Loucy (cell line): ENCODE measurements around the gene MTHFS.

Experiments used
- H2AFZ ChIP-seq: fragments of 200-600 bp; sonication (generic); 2 replicates; pipeline ENCODE4 v1.6.0; 2016; ENCODE audit warnings: antibody characterized with exemption, mild to moderate bottlenecking, low read length, moderate library complexity
- H3F3A ChIP-seq: fragments of 200-600 bp; 2 replicates; pipeline ENCODE4 v1.6.0; 2016; ENCODE audit warnings: antibody characterized with exemption, low read depth, mild to moderate bottlenecking
- H3K27me3 ChIP-seq: fragments of 200-600 bp; sonication (generic); 2 replicates; pipeline ENCODE4 v1.6.1; 2014; ENCODE audit warnings: low read length, mild to moderate bottlenecking; ENCODE audit not compliant: insufficient read depth, poor library complexity, severe bottlenecking
- H3K36me3 ChIP-seq: fragments of 200-600 bp; sonication (generic); 2 replicates; pipeline ENCODE4 v1.6.1; 2016; ENCODE audit warnings: low read length; ENCODE audit not compliant: insufficient read depth
- H3K4me1 ChIP-seq: fragments of 200-600 bp; sonication (generic); 2 replicates; pipeline ENCODE4 v1.5.1; 2014; ENCODE audit warnings: low read length, mild to moderate bottlenecking; ENCODE audit not compliant: insufficient read depth, poor library complexity, severe bottlenecking
- H3K4me2 ChIP-seq: fragments of 200-600 bp; sonication (generic); 2 replicates; pipeline ENCODE4 v1.6.0; 2014; ENCODE audit warnings: antibody characterized with exemption, low read length, low read depth, mild to moderate bottlenecking; ENCODE audit not compliant: poor library complexity, severe bottlenecking
- H3K4me3 ChIP-seq: fragments of 200-600 bp; sonication (generic); 2 replicates; pipeline ENCODE4 v1.5.1; 2014; ENCODE audit warnings: low read length, mild to moderate bottlenecking, mixed read lengths; ENCODE audit not compliant: poor library complexity, severe bottlenecking
- H3K79me2 ChIP-seq: fragments of 200-600 bp; sonication (generic); 2 replicates; pipeline ENCODE4 v1.6.1; 2014; ENCODE audit warnings: low read length; ENCODE audit not compliant: insufficient read depth
- H3K9ac ChIP-seq: fragments of 200-600 bp; sonication (generic); 2 replicates; pipeline ENCODE4 v1.6.0; 2014; ENCODE audit warnings: mild to moderate bottlenecking, low read depth, low read length, moderate library complexity; ENCODE audit not compliant: poor library complexity, severe bottlenecking
- H3K9me2 ChIP-seq: fragments of 200-600 bp; sonication (generic); replicated peaks from 2 replicates; pipeline ENCODE4 v1.6.1; 2016; ENCODE audit warnings: low read depth, low read length, mixed read lengths
- H3K9me3 ChIP-seq: fragments of 200-600 bp; sonication (generic); 2 replicates; pipeline ENCODE4 v1.6.1; 2014; ENCODE audit warnings: mild to moderate bottlenecking, antibody characterized with exemption, low read length, low read depth; ENCODE audit not compliant: insufficient read depth
- H4K20me1 ChIP-seq: fragments of 200-600 bp; sonication (generic); 2 replicates; pipeline ENCODE4 v1.6.0; 2014; ENCODE audit warnings: antibody characterized with exemption, low read length, mild to moderate bottlenecking; ENCODE audit not compliant: insufficient read depth, poor library complexity, severe bottlenecking
- EZH2phosphoT487 ChIP-seq: fragments of 200-600 bp; IDR thresholded peaks from 2 replicates; pipeline ENCODE4 v1.6.1; 2018; ENCODE audit warnings: antibody characterized with exemption, mild to moderate bottlenecking, moderate library complexity, borderline replicate concordance
- TF ChIP-seq, protein P1 (sequence below): fragments of 200-600 bp; sonication (generic); conservative IDR thresholded peaks from 2 replicates; pipeline ENCODE4 v1.5.1; 2014; ENCODE audit warnings: mild to moderate bottlenecking, antibody characterized with exemption, low read length

The MTHFS gene

GRCh38 chr15:79812541-79812940 is 84.3 kb downstream of the MTHFS start:
- TF ChIP-seq, protein P1, sequence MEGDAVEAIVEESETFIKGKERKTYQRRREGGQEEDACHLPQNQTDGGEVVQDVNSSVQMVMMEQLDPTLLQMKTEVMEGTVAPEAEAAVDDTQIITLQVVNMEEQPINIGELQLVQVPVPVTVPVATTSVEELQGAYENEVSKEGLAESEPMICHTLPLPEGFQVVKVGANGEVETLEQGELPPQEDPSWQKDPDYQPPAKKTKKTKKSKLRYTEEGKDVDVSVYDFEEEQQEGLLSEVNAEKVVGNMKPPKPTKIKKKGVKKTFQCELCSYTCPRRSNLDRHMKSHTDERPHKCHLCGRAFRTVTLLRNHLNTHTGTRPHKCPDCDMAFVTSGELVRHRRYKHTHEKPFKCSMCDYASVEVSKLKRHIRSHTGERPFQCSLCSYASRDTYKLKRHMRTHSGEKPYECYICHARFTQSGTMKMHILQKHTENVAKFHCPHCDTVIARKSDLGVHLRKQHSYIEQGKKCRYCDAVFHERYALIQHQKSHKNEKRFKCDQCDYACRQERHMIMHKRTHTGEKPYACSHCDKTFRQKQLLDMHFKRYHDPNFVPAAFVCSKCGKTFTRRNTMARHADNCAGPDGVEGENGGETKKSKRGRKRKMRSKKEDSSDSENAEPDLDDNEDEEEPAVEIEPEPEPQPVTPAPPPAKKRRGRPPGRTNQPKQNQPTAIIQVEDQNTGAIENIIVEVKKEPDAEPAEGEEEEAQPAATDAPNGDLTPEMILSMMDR: no peak
- no peak for TF ChIP-seq EZH2phosphoT487
- H3K9ac ChIP-seq: no peak overlapping the region
- H2AFZ ChIP-seq: no peak overlapping the region
- H3K36me3 ChIP-seq: no peaks in the 10 kb centered on the region
- no peaks in the 10 kb centered on the region for H3K9me3 ChIP-seq
- H3F3A ChIP-seq: no peaks in the 10 kb centered on the region
- no peaks in the 10 kb centered on the region for H4K20me1 ChIP-seq
- H3K4me3 ChIP-seq: no peak overlapping the region
- H3K27me3 ChIP-seq: no peaks in the 10 kb centered on the region
- H3K4me1 ChIP-seq: no peaks in the 10 kb centered on the region
- no peaks in the 10 kb centered on the region for H3K9me2 ChIP-seq
- H3K79me2 ChIP-seq: no peaks in the 10 kb centered on the region
- no peak overlapping the region for H3K4me2 ChIP-seq

GRCh38 chr15:79811406-79812405 is 85.1 kb downstream of the MTHFS start:
- Histone ChIP-seq H3K36me3 (no peaks in the 10 kb centered on the region), H3K4me2 (no peak overlapping the region), H4K20me1 (no peaks in the 10 kb centered on the region), H3K27me3 (no peaks in the 10 kb centered on the region), H3K9ac (no peak overlapping the region), H3F3A (no peaks in the 10 kb centered on the region), H3K79me2 (no peaks in the 10 kb centered on the region), H3K4me3 (no peak overlapping the region), H2AFZ (no peak overlapping the region), H3K4me1 (no peaks in the 10 kb centered on the region), H3K9me2 (no peaks in the 10 kb centered on the region), H3K9me3 (no peaks in the 10 kb centered on the region)
- TF ChIP-seq EZH2phosphoT487: no peak
- TF ChIP-seq, protein P1: no peak

DNA sequence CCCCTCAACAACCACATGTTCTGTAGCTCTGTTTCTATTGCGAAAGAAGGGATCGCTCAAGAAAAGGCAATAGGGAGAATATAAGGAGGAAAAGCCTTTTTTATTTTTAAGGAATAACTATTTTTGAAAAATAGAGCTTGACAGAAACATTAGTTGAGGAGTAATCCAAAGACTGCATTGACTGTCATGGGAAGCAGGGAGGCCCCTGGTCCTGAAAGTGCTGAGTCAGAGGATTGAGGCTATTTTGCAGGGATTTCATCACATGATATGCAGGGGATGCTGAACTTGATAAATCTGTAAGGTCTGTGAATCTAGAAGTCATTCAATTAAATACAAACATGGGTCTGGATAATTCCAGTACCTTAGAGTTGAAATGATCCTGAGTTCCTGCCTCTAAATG is 92.0 kb downstream of the MTHFS start:
- TF ChIP-seq EZH2phosphoT487: no peak
- TF ChIP-seq, protein P1: no peak
- no peaks in the 10 kb centered on the region for H3F3A ChIP-seq
- no peak overlapping the region for H3K4me2 ChIP-seq
- no peak overlapping the region for H3K4me3 ChIP-seq
- no peak overlapping the region for H3K9ac ChIP-seq
- no peaks in the 10 kb centered on the region for H4K20me1 ChIP-seq
- no peaks in the 10 kb centered on the region for H3K27me3 ChIP-seq
- no peaks in the 10 kb centered on the region for H3K4me1 ChIP-seq
- no peaks in the 10 kb centered on the region for H3K36me3 ChIP-seq
- no peaks in the 10 kb centered on the region for H3K9me3 ChIP-seq
- H2AFZ ChIP-seq: no peak overlapping the region
- H3K79me2 ChIP-seq: no peaks in the 10 kb centered on the region
- H3K9me2 ChIP-seq: no peaks in the 10 kb centered on the region
